ENCODE results near the gene ACY1. TPM values are rescaled to one million over a fixed set of nuclear protein-coding genes. Genes with fewer than 3 reads are reported as not detected.
A peak's percentile ranks its signal among the peaks of the same experiment; 100 is the strongest.

The ACY1 gene
- total RNA-seq, 3 donors from 2014 or later = 40.0 to 49.2 (median 46.4) TPM

GRCh38 chr3:51997935-51998596 lies 14.7 kb downstream of the ACY1 start:
- Histone ChIP-seq H3K27me3 (no peaks in the 10 kb centered on the region), H3K36me3 (no peaks in the 10 kb centered on the region), H3K27ac (no peak overlapping the region), H3K4me3 (no peak overlapping the region), H3K9me3 (no peaks in the 10 kb centered on the region), H3K4me1 (peaks cover 0 to 12% of the 10 kb centered on the region in 2 donors)
- TF ChIP-seq CTCF (IDR thresholded peaks at IDR 0.05) = no peak
- TF ChIP-seq POLR2AphosphoS5 (IDR thresholded peaks at IDR 0.05) = no peak
- no peak for TF ChIP-seq POLR2A (IDR thresholded peaks at IDR 0.05)
- no peak for DNase-seq (ENCODE audit: low spot score in 2 of 2)
- intact Hi-C loops (cut with DNase I; ENCODE audit: low total_unique reads) = no loop called here

DNA sequence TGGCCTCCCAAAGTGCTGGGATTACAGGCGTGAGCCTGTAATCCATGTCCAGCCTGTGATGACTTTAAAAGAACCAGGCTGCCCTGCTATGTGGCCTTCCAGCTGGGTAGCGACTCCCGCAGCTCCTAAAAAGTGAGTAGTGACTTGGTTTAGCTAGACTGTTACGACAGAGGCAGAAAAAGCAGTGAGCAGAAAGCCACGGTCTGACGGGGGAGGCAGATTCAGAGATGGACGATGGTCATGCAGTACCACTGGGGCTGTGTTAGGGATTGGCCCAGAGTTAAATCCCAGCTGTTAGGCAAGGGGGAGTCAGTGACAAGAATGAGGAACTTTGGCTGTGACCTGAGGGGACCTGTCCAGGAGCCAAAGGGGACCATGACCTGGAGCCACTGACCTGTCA lies 15.4 kb downstream of the ACY1 start:
- Histone ChIP-seq H3K9me3 (no peaks in the 10 kb centered on the region), H3K4me3 (no peak overlapping the region), H3K27ac (no peak overlapping the region), H3K36me3 (no peaks in the 10 kb centered on the region), H3K4me1 (peaks cover 0 to 12% of the 10 kb centered on the region in 2 donors), H3K27me3 (no peaks in the 10 kb centered on the region)
- DNase-seq (ENCODE audit: low spot score in 2 of 2) = no peak
- TF ChIP-seq POLR2A (IDR thresholded peaks at IDR 0.05) (no peak), CTCF (IDR thresholded peaks at IDR 0.05) (no peak), POLR2AphosphoS5 (IDR thresholded peaks at IDR 0.05) (no peak)
- intact Hi-C loops (cut with DNase I; ENCODE audit: low total_unique reads) = no loop called here

GRCh38 chr3:51999846-52000245 lies 16.5 kb downstream of the ACY1 start:
- no peak for DNase-seq (ENCODE audit: low spot score in 2 of 2)
- H3K36me3 ChIP-seq = no peaks in the 10 kb centered on the region
- no peak overlapping the region for H3K27ac ChIP-seq
- intact Hi-C loops (cut with DNase I; ENCODE audit: low total_unique reads) = loop anchor here (5.0 to 10.0 kb wide), 2 partner anchors 55 to 142 kb away; partner anchors contain the start of gene DUSP7
- no peak for TF ChIP-seq POLR2AphosphoS5 (IDR thresholded peaks at IDR 0.05)
- TF ChIP-seq POLR2A (IDR thresholded peaks at IDR 0.05) = no peak
- TF ChIP-seq CTCF (IDR thresholded peaks at IDR 0.05) = no peak
- no peaks in the 10 kb centered on the region for H3K9me3 ChIP-seq
- no peaks in the 10 kb centered on the region for H3K27me3 ChIP-seq
- H3K4me3 ChIP-seq = no peak overlapping the region
- peaks cover 0 to 3% of the 10 kb centered on the region in 2 donors for H3K4me1 ChIP-seq

DNA sequence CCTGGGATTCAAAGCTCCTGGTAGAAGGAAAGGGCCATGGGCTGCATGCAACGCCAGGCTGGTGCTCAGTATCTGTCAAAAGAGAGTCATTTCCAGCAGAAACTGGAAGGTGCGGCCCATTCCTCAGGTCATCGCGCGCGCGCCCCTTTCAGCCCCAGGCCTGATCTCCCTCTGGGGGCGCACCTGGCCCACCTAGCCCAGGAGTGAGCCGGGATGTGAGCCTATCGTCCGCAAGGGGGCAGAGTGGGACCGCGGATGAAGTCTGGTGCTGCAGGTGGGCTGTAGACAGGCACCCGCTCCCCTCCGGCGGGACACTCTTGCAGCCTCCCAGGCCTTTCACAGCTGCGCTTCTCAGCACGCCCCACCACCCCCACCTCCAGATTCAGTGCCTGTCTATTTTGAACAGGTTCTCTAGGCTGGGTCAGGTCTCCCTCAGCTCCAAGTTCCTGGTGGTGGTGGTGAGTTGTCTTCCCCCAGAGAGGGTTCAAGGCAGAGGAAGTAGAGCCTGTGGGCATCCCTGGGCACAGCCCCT lies 18.2 kb downstream of the ACY1 start:
- H3K27me3 ChIP-seq = no peaks in the 10 kb centered on the region
- intact Hi-C loops (cut with DNase I; ENCODE audit: low total_unique reads) = loop anchor here (1.0 to 10.0 kb wide), 3 partner anchors 44 to 141 kb away; partner anchors contain the start of gene DUSP7
- H3K36me3 ChIP-seq = no peaks in the 10 kb centered on the region
- no peak overlapping the region for H3K4me3 ChIP-seq
- no peak overlapping the region for H3K27ac ChIP-seq
- peaks cover 7 to 12% of the 10 kb centered on the region in 2 donors for H3K4me1 ChIP-seq
- H3K9me3 ChIP-seq = no peaks in the 10 kb centered on the region
- no peak for TF ChIP-seq POLR2A (IDR thresholded peaks at IDR 0.05)
- TF ChIP-seq CTCF (IDR thresholded peaks at IDR 0.05) = peak; percentile 82 to 96 (median 95)
- peak in 2 of 3 donors; percentile 16 to 22 for TF ChIP-seq POLR2AphosphoS5 (IDR thresholded peaks at IDR 0.05)
- peak; percentile 56 to 68 for DNase-seq (ENCODE audit: low spot score in 2 of 2)

DNA sequence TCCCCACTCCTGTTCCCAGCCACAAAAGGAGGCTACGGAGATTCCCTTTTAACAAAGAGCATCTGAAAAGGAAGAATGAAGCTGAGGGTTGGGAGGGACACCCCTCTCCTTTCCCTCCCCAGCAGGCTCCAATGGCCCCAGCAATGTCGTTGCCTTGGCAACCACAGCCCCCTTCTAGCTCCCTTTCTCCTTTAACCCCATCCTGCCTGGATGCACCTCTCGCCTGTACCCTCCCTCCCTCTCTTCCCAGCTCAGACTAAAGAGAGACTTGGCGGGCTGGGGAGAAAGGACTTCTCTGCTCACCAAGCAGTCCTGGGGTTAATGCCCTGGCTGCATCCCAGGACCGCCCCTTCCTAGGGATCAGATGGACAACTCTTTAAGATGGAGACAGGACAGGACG lies 19.4 kb downstream of the ACY1 start:
- H3K4me1 ChIP-seq = peaks cover 7 to 12% of the 10 kb centered on the region in 2 donors
- no peak overlapping the region for H3K27ac ChIP-seq
- no peak overlapping the region for H3K4me3 ChIP-seq
- H3K27me3 ChIP-seq = no peaks in the 10 kb centered on the region
- no peaks in the 10 kb centered on the region for H3K9me3 ChIP-seq
- TF ChIP-seq POLR2AphosphoS5 (IDR thresholded peaks at IDR 0.05) (no peak), CTCF (IDR thresholded peaks at IDR 0.05) (no peak), POLR2A (IDR thresholded peaks at IDR 0.05) (no peak)
- no peak for DNase-seq (ENCODE audit: low spot score in 2 of 2)
- intact Hi-C loops (cut with DNase I; ENCODE audit: low total_unique reads) = loop anchor here (5.0 to 10.0 kb wide), 2 partner anchors 52 to 140 kb away; partner anchors contain the start of gene DUSP7
- no peaks in the 10 kb centered on the region for H3K36me3 ChIP-seq

Measured in breast epithelium (tissue), 4 donors.